ENCODE results near the gene SH3BP5. TPM values are rescaled to one million over a fixed set of nuclear protein-coding genes. Genes with fewer than 3 reads are reported as not detected.

SH3BP5 gene
- total RNA-seq, 1 donor from 2014 or later: 80.5 TPM

GRCh38 chr3:15258720-15259119 lies 73.7 kb downstream of the SH3BP5 start:
- Mint-ChIP-seq H3K4me1 (peaks cover under 1% of the 10 kb centered on the region), H3K9me3 (no peaks in the 10 kb centered on the region), H3K4me3 (no peak overlapping the region), H3K36me3 (peaks cover 42% of the 10 kb centered on the region), H3K27ac (no peak overlapping the region), H3K27me3 (ENCODE audit: low read depth) (no peaks in the 10 kb centered on the region)
- TF ChIP-seq CTCF (IDR thresholded peaks at IDR 0.05; ENCODE audit: unreplicated experiment): no peak
- no peak for DNase-seq (ENCODE audit: low spot score in 2 of 2, unreplicated experiment in 2 of 2)

GRCh38 chr3:15256861-15257341 lies 75.5 kb downstream of the SH3BP5 start:
- Mint-ChIP-seq H3K4me1 (no peaks in the 10 kb centered on the region), H3K4me3 (no peak overlapping the region), H3K27me3 (ENCODE audit: low read depth) (no peaks in the 10 kb centered on the region), H3K27ac (peak overlapping the region; percentile 27), H3K9me3 (no peaks in the 10 kb centered on the region), H3K36me3 (peaks cover 44% of the 10 kb centered on the region)
- no peak for TF ChIP-seq CTCF (IDR thresholded peaks at IDR 0.05; ENCODE audit: unreplicated experiment)
- DNase-seq (ENCODE audit: low spot score in 2 of 2, unreplicated experiment in 2 of 2): no peak

GRCh38 chr3:15255215-15255614 lies 77.2 kb downstream of the SH3BP5 start:
- no peak overlapping the region for H3K4me3 Mint-ChIP-seq
- TF ChIP-seq CTCF (IDR thresholded peaks at IDR 0.05; ENCODE audit: unreplicated experiment): no peak
- H3K27ac Mint-ChIP-seq: peak overlapping the region; percentile 50
- no peak for DNase-seq (ENCODE audit: low spot score in 2 of 2, unreplicated experiment in 2 of 2)
- peaks cover 38% of the 10 kb centered on the region for H3K36me3 Mint-ChIP-seq
- H3K9me3 Mint-ChIP-seq: no peaks in the 10 kb centered on the region
- H3K27me3 Mint-ChIP-seq (ENCODE audit: low read depth): no peaks in the 10 kb centered on the region
- H3K4me1 Mint-ChIP-seq: no peaks in the 10 kb centered on the region

GRCh38 chr3:15253023-15253697 lies 79.2 kb downstream of the SH3BP5 start:
- H3K27ac Mint-ChIP-seq: peak overlapping the region; percentile 49
- H3K9me3 Mint-ChIP-seq: no peaks in the 10 kb centered on the region
- no peaks in the 10 kb centered on the region for H3K4me1 Mint-ChIP-seq
- TF ChIP-seq CTCF (IDR thresholded peaks at IDR 0.05; ENCODE audit: unreplicated experiment): no peak
- H3K36me3 Mint-ChIP-seq: peaks cover 33% of the 10 kb centered on the region
- no peaks in the 10 kb centered on the region for H3K27me3 Mint-ChIP-seq (ENCODE audit: low read depth)
- no peak overlapping the region for H3K4me3 Mint-ChIP-seq
- DNase-seq (ENCODE audit: low spot score in 2 of 2, unreplicated experiment in 2 of 2): no peak

- H3K36me3 Mint-ChIP-seq: peaks cover 44% of the 10 kb centered on the region
- H3K4me1 Mint-ChIP-seq: no peaks in the 10 kb centered on the region
- no peak for DNase-seq (ENCODE audit: low spot score in 2 of 2, unreplicated experiment in 2 of 2)
- H3K27ac Mint-ChIP-seq: no peak overlapping the region
- no peaks in the 10 kb centered on the region for H3K9me3 Mint-ChIP-seq
- no peak overlapping the region for H3K4me3 Mint-ChIP-seq
- no peak for TF ChIP-seq CTCF (IDR thresholded peaks at IDR 0.05; ENCODE audit: unreplicated experiment)
- no peaks in the 10 kb centered on the region for H3K27me3 Mint-ChIP-seq (ENCODE audit: low read depth)
Measured at GRCh38 chr3:15246186-15246585, 86.2 kb downstream of the SH3BP5 start.

Data from mesothelial cell of epicardium (in vitro differentiated cells).